ENCODE measurements around the gene MTRF1L.

GRCh38 chr6:152957796-152958195 is 44.7 kb downstream of the MTRF1L start:
- no peak for TF ChIP-seq CTCF (IDR thresholded peaks at IDR 0.05)
- TF ChIP-seq POLR2AphosphoS5 (IDR thresholded peaks at IDR 0.05; ENCODE audit: insufficient read depth in 1 of 2, low read depth in 1 of 2): no peak
- no peak for TF ChIP-seq POLR2A (IDR thresholded peaks at IDR 0.05)
